ENCODE measurements around the gene NRG3.

Gene NRG3

GRCh38 chr10:82251222-82251906 is 376.4 kb downstream of the NRG3 start:
- DNase-seq (ENCODE audit: low read depth), result no peak
- no peak overlapping the region for H3K4me3 ChIP-seq (ENCODE audit: low read depth, low read length)
- TF ChIP-seq CTCF (IDR thresholded peaks at IDR 0.05; ENCODE audit: insufficient read depth, low read depth, low read length, missing control alignments), result no peak

- no peak overlapping the region for H3K4me3 ChIP-seq (ENCODE audit: low read depth, low read length)
- DNase-seq (ENCODE audit: low read depth), result no peak
- no peak for TF ChIP-seq CTCF (IDR thresholded peaks at IDR 0.05; ENCODE audit: insufficient read depth, low read depth, low read length, missing control alignments)
Measured at GRCh38 chr10:82252081-82252480, 377.1 kb downstream of the NRG3 start.

- no peak for DNase-seq (ENCODE audit: low read depth)
- no peak for TF ChIP-seq CTCF (IDR thresholded peaks at IDR 0.05; ENCODE audit: insufficient read depth, low read depth, low read length, missing control alignments)
- no peak overlapping the region for H3K4me3 ChIP-seq (ENCODE audit: low read depth, low read length)
Measured at GRCh38 chr10:82254237-82254636, 379.2 kb downstream of the NRG3 start.

- no peak overlapping the region for H3K4me3 ChIP-seq (ENCODE audit: low read depth, low read length)
- no peak for DNase-seq (ENCODE audit: low read depth)
- no peak for TF ChIP-seq CTCF (IDR thresholded peaks at IDR 0.05; ENCODE audit: insufficient read depth, low read depth, low read length, missing control alignments)
Measured at GRCh38 chr10:82256275-82256674, 381.3 kb downstream of the NRG3 start.

GRCh38 chr10:82266438-82266837 is 391.4 kb downstream of the NRG3 start:
- H3K4me3 ChIP-seq (ENCODE audit: low read depth, low read length), result no peak overlapping the region
- no peak for TF ChIP-seq CTCF (IDR thresholded peaks at IDR 0.05; ENCODE audit: insufficient read depth, low read depth, low read length, missing control alignments)
- no peak for DNase-seq (ENCODE audit: low read depth)

- DNase-seq (ENCODE audit: low read depth), result no peak
- no peak for TF ChIP-seq CTCF (IDR thresholded peaks at IDR 0.05; ENCODE audit: insufficient read depth, low read depth, low read length, missing control alignments)
- H3K4me3 ChIP-seq (ENCODE audit: low read depth, low read length), result no peak overlapping the region
Measured at GRCh38 chr10:82267014-82267413, 392.0 kb downstream of the NRG3 start.

- no peak for TF ChIP-seq CTCF (IDR thresholded peaks at IDR 0.05; ENCODE audit: insufficient read depth, low read depth, low read length, missing control alignments)
- no peak overlapping the region for H3K4me3 ChIP-seq (ENCODE audit: low read depth, low read length)
- peak; percentile 21 for DNase-seq (ENCODE audit: low read depth)
Measured at GRCh38 chr10:82267465-82267864, 392.5 kb downstream of the NRG3 start.

All from GM12865 (cell line).